Daoy (cell line): ENCODE results near the gene PEDS1. TPM values are rescaled to one million over a fixed set of nuclear protein-coding genes. Genes with fewer than 3 reads are reported as not detected.
A peak's percentile ranks its signal among the peaks of the same experiment; 100 is the strongest.
"Not testable (repeated sequence)": the region's sequence is repeated elsewhere in the genome, so short reads cannot be mapped to it uniquely, and the experiment has no call there.

ENCODE experiments used
- DNase-seq: peaks from one replicate; pipeline ENCODE4 v3.0.0-alpha.2; 2015; ENCODE audit warnings: low read depth
- total RNA-seq: library from RNA; depleted of rRNA; stranded (reverse); fragments of >200 nt; shearing (Covaris generic); gene quantifications from 2 replicates; pipeline ENCODE4 v1.2.3, GENCODE V29; 2014; rRNA removed

Gene PEDS1
- 21.7 and 23.6 TPM in 2 replicates for total RNA-seq

GRCh38 chr20:50153500-50154377, at the start of gene PEDS1:
Gene PEDS1, minus strand, starts transcription at chr20:50153723. Its CDS starts 86 bp downstream, at chr20:50153637.
- DNase-seq, result peak; percentile 95

- DNase-seq, result no peak
Measured at GRCh38 chr20:50202677-50203076, 49.2 kb upstream of the PEDS1 start.

GRCh38 chr20:50201710-50202109, 48.2 kb upstream of the PEDS1 start:
- not testable (repeated sequence) for DNase-seq

GRCh38 chr20:50200482-50201104, 47.1 kb upstream of the PEDS1 start:
- DNase-seq, result no peak

GRCh38 chr20:50199703-50200102, 46.2 kb upstream of the PEDS1 start:
- no peak for DNase-seq

GRCh38 chr20:50198716-50199115, 45.2 kb upstream of the PEDS1 start:
- no peak for DNase-seq

- no peak for DNase-seq
Measured at GRCh38 chr20:50198180-50198666, 44.7 kb upstream of the PEDS1 start.

GRCh38 chr20:50197463-50198179, 44.1 kb upstream of the PEDS1 start:
- DNase-seq, result no peak

GRCh38 chr20:50196896-50197295, 43.4 kb upstream of the PEDS1 start:
- no peak for DNase-seq

- no peak for DNase-seq
Measured at GRCh38 chr20:50196248-50196647, 42.7 kb upstream of the PEDS1 start.

- no peak for DNase-seq
Measured at GRCh38 chr20:50195524-50196120, 42.1 kb upstream of the PEDS1 start.

GRCh38 chr20:50194831-50195523, 41.5 kb upstream of the PEDS1 start:
- DNase-seq, result no peak

- no peak for DNase-seq
Measured at GRCh38 chr20:50194422-50194830, 40.9 kb upstream of the PEDS1 start.

GRCh38 chr20:50193836-50194421, 40.4 kb upstream of the PEDS1 start:
- DNase-seq, result no peak

GRCh38 chr20:50193199-50193835, 39.8 kb upstream of the PEDS1 start:
- DNase-seq, result peak; percentile 63

GRCh38 chr20:50192364-50193198, 39.1 kb upstream of the PEDS1 start:
- DNase-seq, result peak; percentile 90

GRCh38 chr20:50191544-50192363, 38.2 kb upstream of the PEDS1 start:
- peak; percentile 61 for DNase-seq

GRCh38 chr20:50191065-50191543, 37.6 kb upstream of the PEDS1 start:
- peak; percentile 61 for DNase-seq
